GM21717 (cell line): ENCODE results near the gene SRPK1.

Experiments
- ATAC-seq: cut with Tn5 transposase; IDR thresholded peaks from one replicate; pipeline ENCODE4 v1.9.1; 2021; ENCODE audit warnings: mild to moderate bottlenecking, moderate library complexity; ENCODE audit not compliant: unreplicated experiment

The SRPK1 gene

DNA sequence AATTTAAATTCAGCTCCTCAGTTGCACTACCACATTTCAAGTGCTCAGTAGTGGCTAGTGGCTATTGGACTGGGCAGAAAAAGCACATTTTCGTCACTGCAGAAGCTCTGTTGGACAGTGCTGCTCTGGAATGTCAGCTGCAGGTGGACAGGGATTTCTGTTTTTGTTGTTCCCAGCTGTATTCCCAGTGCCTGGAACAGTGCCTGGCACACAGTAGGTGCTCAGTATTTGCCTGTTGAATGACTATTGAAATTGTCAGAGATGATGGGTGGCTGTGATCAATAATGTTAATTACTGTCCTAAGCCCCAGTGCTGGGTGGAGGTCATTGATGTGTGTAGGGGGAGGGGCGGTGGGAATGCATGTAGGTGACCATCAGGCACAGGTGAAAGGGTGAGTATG lies 134.6 kb downstream of the SRPK1 start:
- ATAC-seq: no peak

DNA sequence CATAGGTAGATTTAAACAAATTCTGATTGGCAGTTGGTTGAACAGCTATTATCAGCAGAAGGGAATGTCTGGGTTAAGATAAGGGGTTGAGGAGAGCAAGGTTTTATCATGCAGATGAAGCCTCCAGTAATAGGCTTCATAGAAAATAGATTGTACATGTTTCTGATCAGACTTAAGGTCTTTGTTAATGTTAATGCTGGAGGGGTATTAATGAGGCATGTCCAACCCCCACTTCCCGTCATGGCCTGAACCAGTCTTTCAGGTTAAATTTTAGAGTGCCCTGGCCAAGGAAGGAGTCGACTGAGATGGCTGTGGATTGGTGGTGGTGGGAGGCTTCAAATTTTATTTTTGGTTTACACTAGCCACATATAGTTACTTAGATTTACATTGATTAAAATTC lies 136.7 kb downstream of the SRPK1 start:
- ATAC-seq: no peak
